K562 (cell line): ENCODE data around the gene RPS2. TPM values are rescaled to one million over a fixed set of nuclear protein-coding genes. Genes with fewer than 3 reads are reported as not detected.

Experiments
- FOXK1 ChIP-seq: sonication (generic); formaldehyde crosslinking; IDR thresholded peaks from 2 replicates; pipeline ENCODE4 v1.8.0; 2022; ENCODE audit warnings: missing genetic modification reagents, mild to moderate bottlenecking, borderline replicate concordance
- JUNB ChIP-seq: fragments of 450-650 bp; formaldehyde crosslinking; conservative IDR thresholded peaks from 2 replicates; pipeline ENCODE4 v1.4.0; 2020; ENCODE audit warnings: mild to moderate bottlenecking
- KDM1A ChIP-seq, 2 experiments: fragments of 450-650 bp; IDR thresholded peaks; 2 replicates each; pipeline ENCODE4 v1.6.1; 2016; ENCODE audit warnings: mild to moderate bottlenecking in 2 of 2
- MAFF ChIP-seq: IDR thresholded peaks from 2 replicates; pipeline ENCODE4 v1.6.1; 2012; ENCODE audit warnings: low read length, improper control_type of control experiment
- MED1 ChIP-seq: sonication (generic); formaldehyde crosslinking; IDR thresholded peaks from 2 replicates; pipeline ENCODE4 v1.8.1; 2023; ENCODE audit warnings: missing genetic modification reagents, borderline replicate concordance
- MXI1 ChIP-seq: IDR thresholded peaks from 2 replicates; pipeline ENCODE4 v1.6.1; 2011; ENCODE audit warnings: low read depth, mild to moderate bottlenecking, improper control_type of control experiment, low read length
- NCOA2 ChIP-seq, 2 experiments: fragments of 450-650 bp; IDR thresholded peaks; 2 replicates each; pipeline ENCODE4 v1.6.1; 2018; ENCODE audit warnings: mild to moderate bottlenecking in 2 of 2, moderate library complexity in 1 of 2; ENCODE audit not compliant: partially characterized antibody in 2 of 2
- POLR2G ChIP-seq: fragments of 200-400 bp; formaldehyde crosslinking; IDR thresholded peaks from 2 replicates; pipeline ENCODE4 v1.6.1; 2017; ENCODE audit warnings: low read depth, mild to moderate bottlenecking, antibody characterized with exemption, low read length, moderate library complexity
- RUNX1 ChIP-seq: sonication (generic); IDR thresholded peaks from 2 replicates; pipeline ENCODE4 v1.6.1; 2016; ENCODE audit warnings: antibody characterized with exemption, low read depth
- SMARCB1 ChIP-seq: IDR thresholded peaks from 2 replicates; pipeline ENCODE4 v1.6.1; 2011; ENCODE audit warnings: improper control_type of control experiment, low read depth; ENCODE audit not compliant: insufficient read length
- SMC3 ChIP-seq: conservative IDR thresholded peaks from 2 replicates; pipeline ENCODE4 v1.6.1; 2011; ENCODE audit warnings: low read depth, low read length, improper control_type of control experiment; ENCODE audit not compliant: insufficient read depth
- TAF1 ChIP-seq: IDR thresholded peaks from 2 replicates; pipeline ENCODE4 v1.6.1; 2011; ENCODE audit warnings: mild to moderate bottlenecking, low read length, moderate library complexity; ENCODE audit not compliant: insufficient read depth, control insufficient read depth, severe bottlenecking; ENCODE audit errors: extremely low read depth
- U2AF1 ChIP-seq: fragments of 200-400 bp; formaldehyde crosslinking; optimal IDR thresholded peaks from 2 replicates; pipeline ENCODE3; 2017; ENCODE audit warnings: mild to moderate bottlenecking, low read depth, low read length, moderate library complexity
- U2AF2 ChIP-seq: fragments of 200-400 bp; formaldehyde crosslinking; optimal IDR thresholded peaks from 2 replicates; pipeline ENCODE3; 2017; ENCODE audit warnings: low read depth, mild to moderate bottlenecking, low read length
- XRCC3 ChIP-seq: fragments of 450-650 bp; IDR thresholded peaks from 2 replicates; pipeline ENCODE4 v1.6.1; 2017; ENCODE audit warnings: mild to moderate bottlenecking, moderate library complexity
- ZNF121 ChIP-seq: sonication (generic); formaldehyde crosslinking; conservative IDR thresholded peaks from 2 replicates; pipeline ENCODE4 v1.8.0; 2022; ENCODE audit warnings: missing genetic modification reagents
- polyA plus RNA-seq, 8 experiments: library from polyadenylated mRNA; depleted of rRNA in 4 of 8; stranded (reverse) in 5 of 8; unstranded in 3 of 8; fragments of >200 nt; fragmentation: Nextera tagmentation in 2 of 8; fragmentation: Illumina TruSeq in 1 of 8; extraction: Ambion mirVana in 2 of 8; extraction: Trizol in 1 of 8; gene quantifications; 2 replicates each; pipeline versions ENCODE4 v1.2.1 to v1.2.3, GENCODE V29; 2011 to 2014; ENCODE audit warnings: inconsistent platforms in 1 of 8, missing spikeins in 1 of 8
- total RNA-seq, 7 experiments: library from RNA; depleted of rRNA in 6 of 7; stranded (reverse); fragments of >200 nt in 6 of 7; fragmentation: Illumina TruSeq in 2 of 7; extraction: Trizol in 2 of 7; gene quantifications; 2 replicates each; pipeline versions ENCODE4 v1.2.1 to v1.2.3, GENCODE V29; 2011 to 2021; ENCODE audit warnings: low replicate concordance in 1 of 7
- TF ChIP-seq, protein P1 (sequence below): fragments of 250-450 bp; sonication (Bioruptor Pico); IDR thresholded peaks from 2 replicates; pipeline ENCODE4 v1.5.0; 2021; ENCODE audit warnings: mild to moderate bottlenecking, borderline replicate concordance
- TF ChIP-seq, protein P2 (sequence below): fragments of 250-450 bp; sonication (Bioruptor Pico); IDR thresholded peaks from 2 replicates; pipeline ENCODE4 v1.4.0; 2020; ENCODE audit warnings: mild to moderate bottlenecking, moderate library complexity
- TF ChIP-seq, protein P3 (sequence below): fragments of 450-650 bp; formaldehyde crosslinking; conservative IDR thresholded peaks from 2 replicates; pipeline ENCODE4 v1.4.0; 2022; ENCODE audit warnings: mild to moderate bottlenecking, missing genetic modification characterization

RPS2 gene
- total and polyA plus RNA-seq, 9 of the 15 experiments (the other 6 are each of a cell fraction or from before 2014, with no cell fraction given) = 834 to 4,794 (median 3,793) TPM

DNA sequence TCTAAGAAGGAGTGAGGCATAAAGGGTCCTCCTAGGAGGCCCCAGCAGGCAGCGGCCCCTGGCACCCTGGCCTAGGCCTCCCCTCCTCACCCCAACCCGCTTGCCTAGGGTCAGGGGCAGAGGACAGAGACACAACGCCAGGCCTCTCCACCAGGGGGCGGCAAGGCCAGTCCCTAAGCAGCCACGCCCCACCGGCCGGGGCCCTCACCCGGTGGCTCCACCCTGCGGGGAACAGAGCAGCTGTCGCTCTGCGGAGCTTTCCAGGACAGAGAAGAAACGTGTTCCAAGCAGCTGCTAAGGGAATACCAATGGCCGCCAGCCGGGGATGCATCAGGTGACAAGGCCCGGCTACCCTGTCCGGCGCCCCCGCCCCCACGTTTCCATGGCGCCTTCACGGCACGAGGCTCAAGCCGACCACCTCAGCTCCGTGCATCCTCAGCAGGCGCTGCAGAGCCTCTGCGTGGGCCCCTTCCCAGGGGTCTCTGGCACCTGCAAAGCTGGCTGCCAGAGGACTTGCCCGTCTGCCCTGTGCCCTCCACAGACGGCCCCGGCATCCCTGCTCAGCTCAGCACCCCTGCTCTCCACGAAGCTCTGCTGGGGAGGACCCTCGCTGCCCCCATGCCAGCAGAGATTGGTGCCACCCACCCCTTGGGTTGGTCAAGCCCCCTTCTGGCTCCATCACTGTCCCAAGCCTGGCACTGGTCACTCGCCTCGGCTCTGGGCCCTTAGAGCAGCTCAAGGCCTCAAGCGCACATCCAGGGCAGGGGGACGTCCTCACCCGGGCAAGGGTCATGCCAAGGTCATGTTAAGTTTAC is 39.4 kb upstream of the RPS2 start (continued):
- TF ChIP-seq, protein P1, sequence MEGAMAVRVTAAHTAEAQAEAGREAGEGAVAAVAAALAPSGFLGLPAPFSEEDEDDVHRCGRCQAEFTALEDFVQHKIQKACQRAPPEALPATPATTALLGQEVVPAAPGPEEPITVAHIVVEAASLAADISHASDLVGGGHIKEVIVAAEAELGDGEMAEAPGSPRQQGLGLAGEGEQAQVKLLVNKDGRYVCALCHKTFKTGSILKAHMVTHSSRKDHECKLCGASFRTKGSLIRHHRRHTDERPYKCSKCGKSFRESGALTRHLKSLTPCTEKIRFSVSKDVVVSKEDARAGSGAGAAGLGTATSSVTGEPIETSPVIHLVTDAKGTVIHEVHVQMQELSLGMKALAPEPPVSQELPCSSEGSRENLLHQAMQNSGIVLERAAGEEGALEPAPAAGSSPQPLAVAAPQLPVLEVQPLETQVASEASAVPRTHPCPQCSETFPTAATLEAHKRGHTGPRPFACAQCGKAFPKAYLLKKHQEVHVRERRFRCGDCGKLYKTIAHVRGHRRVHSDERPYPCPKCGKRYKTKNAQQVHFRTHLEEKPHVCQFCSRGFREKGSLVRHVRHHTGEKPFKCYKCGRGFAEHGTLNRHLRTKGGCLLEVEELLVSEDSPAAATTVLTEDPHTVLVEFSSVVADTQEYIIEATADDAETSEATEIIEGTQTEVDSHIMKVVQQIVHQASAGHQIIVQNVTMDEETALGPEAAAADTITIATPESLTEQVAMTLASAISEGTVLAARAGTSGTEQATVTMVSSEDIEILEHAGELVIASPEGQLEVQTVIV (CRISPR knock-in tag) = no peak
- TF ChIP-seq U2AF2 (no peak), MED1 (CRISPR knock-in tag) (no peak), ZNF121 (CRISPR knock-in tag) (no peak), JUNB (CRISPR knock-in tag) (no peak), POLR2G (peak; percentile 67), RUNX1 (no peak), KDM1A (IDR thresholded peaks at IDR 0.05) (no peak), U2AF1 (no peak), MAFF (no peak), SMARCB1 (no peak), MXI1 (peak; percentile 87), NCOA2 (IDR thresholded peaks at IDR 0.05; ENCODE audit: partially characterized antibody in 2 of 2) (no peak), SMC3 (peak; percentile 85), FOXK1 (CRISPR knock-in tag) (peak; percentile 65; the same call in 1 of the 2 replicates), TAF1 (no peak), XRCC3 (no peak)
- TF ChIP-seq, protein P2, sequence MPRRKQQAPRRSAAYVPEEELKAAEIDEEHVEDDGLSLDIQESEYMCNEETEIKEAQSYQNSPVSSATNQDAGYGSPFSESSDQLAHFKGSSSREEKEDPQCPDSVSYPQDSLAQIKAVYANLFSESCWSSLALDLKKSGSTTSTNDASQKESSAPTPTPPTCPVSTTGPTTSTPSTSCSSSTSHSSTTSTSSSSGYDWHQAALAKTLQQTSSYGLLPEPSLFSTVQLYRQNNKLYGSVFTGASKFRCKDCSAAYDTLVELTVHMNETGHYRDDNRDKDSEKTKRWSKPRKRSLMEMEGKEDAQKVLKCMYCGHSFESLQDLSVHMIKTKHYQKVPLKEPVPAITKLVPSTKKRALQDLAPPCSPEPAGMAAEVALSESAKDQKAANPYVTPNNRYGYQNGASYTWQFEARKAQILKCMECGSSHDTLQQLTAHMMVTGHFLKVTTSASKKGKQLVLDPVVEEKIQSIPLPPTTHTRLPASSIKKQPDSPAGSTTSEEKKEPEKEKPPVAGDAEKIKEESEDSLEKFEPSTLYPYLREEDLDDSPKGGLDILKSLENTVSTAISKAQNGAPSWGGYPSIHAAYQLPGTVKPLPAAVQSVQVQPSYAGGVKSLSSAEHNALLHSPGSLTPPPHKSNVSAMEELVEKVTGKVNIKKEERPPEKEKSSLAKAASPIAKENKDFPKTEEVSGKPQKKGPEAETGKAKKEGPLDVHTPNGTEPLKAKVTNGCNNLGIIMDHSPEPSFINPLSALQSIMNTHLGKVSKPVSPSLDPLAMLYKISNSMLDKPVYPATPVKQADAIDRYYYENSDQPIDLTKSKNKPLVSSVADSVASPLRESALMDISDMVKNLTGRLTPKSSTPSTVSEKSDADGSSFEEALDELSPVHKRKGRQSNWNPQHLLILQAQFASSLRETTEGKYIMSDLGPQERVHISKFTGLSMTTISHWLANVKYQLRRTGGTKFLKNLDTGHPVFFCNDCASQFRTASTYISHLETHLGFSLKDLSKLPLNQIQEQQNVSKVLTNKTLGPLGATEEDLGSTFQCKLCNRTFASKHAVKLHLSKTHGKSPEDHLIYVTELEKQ (CRISPR knock-in tag) = no peak
- TF ChIP-seq, protein P3, sequence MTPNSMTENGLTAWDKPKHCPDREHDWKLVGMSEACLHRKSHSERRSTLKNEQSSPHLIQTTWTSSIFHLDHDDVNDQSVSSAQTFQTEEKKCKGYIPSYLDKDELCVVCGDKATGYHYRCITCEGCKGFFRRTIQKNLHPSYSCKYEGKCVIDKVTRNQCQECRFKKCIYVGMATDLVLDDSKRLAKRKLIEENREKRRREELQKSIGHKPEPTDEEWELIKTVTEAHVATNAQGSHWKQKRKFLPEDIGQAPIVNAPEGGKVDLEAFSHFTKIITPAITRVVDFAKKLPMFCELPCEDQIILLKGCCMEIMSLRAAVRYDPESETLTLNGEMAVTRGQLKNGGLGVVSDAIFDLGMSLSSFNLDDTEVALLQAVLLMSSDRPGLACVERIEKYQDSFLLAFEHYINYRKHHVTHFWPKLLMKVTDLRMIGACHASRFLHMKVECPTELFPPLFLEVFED (CRISPR knock-in tag) = no peak
